ENCODE results near the gene YRDC.

GRCh38 chr1:37854406-37854805, 46.4 kb upstream of the YRDC start:
- TF ChIP-seq CTCF (IDR thresholded peaks at IDR 0.05), result no peak
- no peak for TF ChIP-seq POLR2A (IDR thresholded peaks at IDR 0.05)

Measured in lower leg skin (tissue), 3 donors.